ENCODE measurements around the gene OTULIN. TPM values are rescaled to one million over a fixed set of nuclear protein-coding genes. Genes with fewer than 3 reads are reported as not detected.
A peak's percentile ranks its signal among the peaks of the same experiment; 100 is the strongest.

The OTULIN gene
- total and polyA plus RNA-seq, 2 of the 13 experiments (the other 11 are each of a cell fraction or from before 2014, with no cell fraction given), result 7.0 to 34.8 TPM

- TF ChIP-seq ZHX2 (IDR thresholded peaks at IDR 0.05; ENCODE audit: low read depth) (no peak), ZHX2 (CRISPR knock-in tag; IDR thresholded peaks at IDR 0.05; ENCODE audit: borderline replicate concordance) (no peak), ZNF33A (CRISPR knock-in tag; IDR thresholded peaks at IDR 0.05; ENCODE audit: borderline replicate concordance) (no peak), ZKSCAN5 (CRISPR knock-in tag; IDR thresholded peaks at IDR 0.05) (no peak), HNRNPUL1 (IDR thresholded peaks at IDR 0.05; ENCODE audit: low read depth, low read length) (no peak), HOXA7 (CRISPR knock-in tag; IDR thresholded peaks at IDR 0.05) (no peak), NCOA2 (CRISPR knock-in tag; IDR thresholded peaks at IDR 0.05) (no peak), ZNF3 (CRISPR knock-in tag; IDR thresholded peaks at IDR 0.05) (no peak), ZNF644 (CRISPR knock-in tag; IDR thresholded peaks at IDR 0.05; ENCODE audit: low read depth) (0 out of 2 replicates have a peak, but pooled peaks have one; percentile 16), NFAT5 (CRISPR knock-in tag; IDR thresholded peaks at IDR 0.05) (no peak), KDM5B (CRISPR knock-in tag; IDR thresholded peaks at IDR 0.05; ENCODE audit: borderline replicate concordance) (peak; percentile 36; the same call in 1 of the 2 replicates), PHF20 (CRISPR knock-in tag; IDR thresholded peaks at IDR 0.05) (no peak), LRRFIP1 (CRISPR knock-in tag; conservative IDR thresholded peaks at IDR 0.05) (no peak), ZMYM3 (CRISPR knock-in tag; IDR thresholded peaks at IDR 0.05) (no peak), MYNN (CRISPR knock-in tag; IDR thresholded peaks at IDR 0.05; ENCODE audit: low read depth) (no peak), ZBTB8A (CRISPR knock-in tag; IDR thresholded peaks at IDR 0.05; ENCODE audit: borderline replicate concordance, low read depth) (no peak)
Measured at GRCh38 chr5:14744296-14745187, 80.0 kb downstream of the OTULIN start (continued).

Data from HepG2 (cell line).